ENCODE measurements around the gene CALCOCO1. TPM values are rescaled to one million over a fixed set of nuclear protein-coding genes. Genes with fewer than 3 reads are reported as not detected.
"Not testable (repeated sequence)": the region's sequence is repeated elsewhere in the genome, so short reads cannot be mapped to it uniquely, and the experiment has no call there.

CALCOCO1 gene
- total RNA-seq, 6 donors from 2014 or later, result 147 to 605 (median 204) TPM

DNA sequence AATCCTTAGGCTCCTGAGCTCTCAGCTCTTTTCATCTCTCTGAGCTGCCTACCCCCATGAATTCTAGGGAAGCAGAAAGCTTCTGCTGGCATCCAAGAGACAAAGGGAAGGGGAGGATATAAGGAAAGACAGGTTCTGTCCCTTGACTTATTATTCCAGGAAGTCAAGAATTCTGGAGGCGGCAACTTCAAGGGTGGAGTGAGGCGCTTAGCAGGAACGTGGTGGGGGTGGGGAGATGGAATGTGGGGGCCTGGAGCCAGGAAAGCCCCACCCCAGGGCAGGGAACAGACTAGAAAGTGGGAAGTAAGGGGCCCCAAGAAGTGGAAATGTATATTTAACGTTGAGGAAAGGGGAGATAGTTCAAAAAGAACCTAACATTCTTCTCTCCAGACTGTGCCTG lies 1.4 kb downstream of the CALCOCO1 start:
- no peak for ATAC-seq (ENCODE audit: low FRiP score in 2 of 2)
- H3K4me3 ChIP-seq, result peak overlapping the region in 3 of 4 donors; percentile 68 to 84 (median 75)
- peak in 1 of 2 donors; percentile 58 for DNase-seq
- H3K9me3 ChIP-seq, result no peaks in the 10 kb centered on the region
- peaks cover 16 to 30% (median 25%) of the 10 kb centered on the region in 4 donors for H3K4me1 ChIP-seq
- peak overlapping the region in 3 of 4 donors; percentile 22 to 85 (median 26) for H3K27ac ChIP-seq
- 27 to 31% methylated on average over 4 of the region's 4 CpGs for WGBS, 2 donors
- TF ChIP-seq EP300 (IDR thresholded peaks at IDR 0.05), result no peak
- TF ChIP-seq, protein P1, sequence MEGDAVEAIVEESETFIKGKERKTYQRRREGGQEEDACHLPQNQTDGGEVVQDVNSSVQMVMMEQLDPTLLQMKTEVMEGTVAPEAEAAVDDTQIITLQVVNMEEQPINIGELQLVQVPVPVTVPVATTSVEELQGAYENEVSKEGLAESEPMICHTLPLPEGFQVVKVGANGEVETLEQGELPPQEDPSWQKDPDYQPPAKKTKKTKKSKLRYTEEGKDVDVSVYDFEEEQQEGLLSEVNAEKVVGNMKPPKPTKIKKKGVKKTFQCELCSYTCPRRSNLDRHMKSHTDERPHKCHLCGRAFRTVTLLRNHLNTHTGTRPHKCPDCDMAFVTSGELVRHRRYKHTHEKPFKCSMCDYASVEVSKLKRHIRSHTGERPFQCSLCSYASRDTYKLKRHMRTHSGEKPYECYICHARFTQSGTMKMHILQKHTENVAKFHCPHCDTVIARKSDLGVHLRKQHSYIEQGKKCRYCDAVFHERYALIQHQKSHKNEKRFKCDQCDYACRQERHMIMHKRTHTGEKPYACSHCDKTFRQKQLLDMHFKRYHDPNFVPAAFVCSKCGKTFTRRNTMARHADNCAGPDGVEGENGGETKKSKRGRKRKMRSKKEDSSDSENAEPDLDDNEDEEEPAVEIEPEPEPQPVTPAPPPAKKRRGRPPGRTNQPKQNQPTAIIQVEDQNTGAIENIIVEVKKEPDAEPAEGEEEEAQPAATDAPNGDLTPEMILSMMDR (IDR thresholded peaks at IDR 0.05), result no peak
- TF ChIP-seq POLR2A (IDR thresholded peaks at IDR 0.05), result no peak
- no peak for TF ChIP-seq POLR2AphosphoS5 (IDR thresholded peaks at IDR 0.05)
- H3K36me3 ChIP-seq, result peaks cover 29 to 43% (median 37%) of the 10 kb centered on the region in 4 donors
- H3K27me3 ChIP-seq, result no peaks in the 10 kb centered on the region

DNA sequence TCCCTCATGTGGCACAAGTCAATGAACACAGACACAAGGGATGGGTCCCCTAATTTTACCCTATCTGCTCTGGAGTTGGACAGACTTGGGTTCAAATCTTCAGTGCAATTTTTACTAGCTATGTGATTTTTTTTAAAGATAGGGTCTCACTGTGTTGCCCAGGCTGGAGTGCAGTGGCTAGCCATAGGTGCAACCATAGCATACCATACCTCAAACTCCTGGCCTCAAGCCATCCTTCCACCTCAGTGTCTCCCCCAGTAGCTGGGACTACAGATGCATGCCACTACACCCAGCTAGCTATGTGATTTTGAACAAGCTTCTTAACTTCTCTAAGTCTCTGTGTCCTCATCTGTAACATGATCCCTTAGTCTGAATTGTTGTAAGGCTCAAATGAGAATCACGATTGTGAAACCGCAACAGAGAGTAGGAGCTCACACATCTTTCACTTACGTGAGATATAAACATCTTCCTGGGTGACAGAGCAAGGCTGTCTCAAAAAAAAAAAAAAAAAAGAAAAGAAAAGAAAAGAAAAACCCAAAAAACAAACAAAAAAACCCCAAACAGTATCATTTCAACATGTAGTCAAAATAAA lies 4.7 kb downstream of the CALCOCO1 start:
- Histone ChIP-seq H3K36me3 (peaks cover 38 to 74% (median 64%) of the 10 kb centered on the region in 4 donors), H3K4me3 (no peak overlapping the region), H3K4me1 (peaks cover 12 to 19% (median 18%) of the 10 kb centered on the region in 4 donors), H3K9me3 (no peaks in the 10 kb centered on the region), H3K27me3 (no peaks in the 10 kb centered on the region), H3K27ac (no peak overlapping the region)
- DNase-seq (no peak), ATAC-seq (ENCODE audit: low FRiP score in 2 of 2) (no peak)
- TF ChIP-seq POLR2AphosphoS5 (IDR thresholded peaks at IDR 0.05) (no peak), EP300 (IDR thresholded peaks at IDR 0.05) (no peak), POLR2A (IDR thresholded peaks at IDR 0.05) (no peak)
- TF ChIP-seq, protein P1 (IDR thresholded peaks at IDR 0.05), result no peak
- WGBS, 2 donors, result 76 to 89% methylated on average over 3 of the region's 3 CpGs

DNA sequence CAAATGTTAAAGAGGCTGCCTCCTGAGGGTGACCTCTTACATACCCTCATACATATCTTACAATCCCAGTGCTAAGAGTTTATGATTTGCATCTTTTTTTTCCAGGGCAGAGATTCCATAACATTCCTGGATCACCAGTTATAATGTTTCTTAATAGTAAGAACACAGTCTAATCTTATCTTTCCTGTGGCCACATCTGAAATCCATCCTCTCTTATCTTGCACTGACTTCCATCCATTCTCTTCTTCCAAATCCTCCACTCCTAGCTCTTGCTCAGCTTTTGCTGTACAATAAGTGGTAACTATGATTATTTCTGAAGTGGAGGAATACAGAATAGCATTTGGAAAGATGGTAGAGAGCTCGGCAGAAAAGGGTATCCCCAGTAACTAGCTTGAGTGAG lies 6.3 kb downstream of the CALCOCO1 start:
- ATAC-seq (ENCODE audit: low FRiP score in 2 of 2), result no peak
- Histone ChIP-seq H3K27ac (no peak overlapping the region), H3K9me3 (no peaks in the 10 kb centered on the region), H3K36me3 (peaks cover 41 to 88% (median 76%) of the 10 kb centered on the region in 4 donors), H3K4me3 (no peak overlapping the region), H3K4me1 (peaks cover 8 to 10% (median 10%) of the 10 kb centered on the region in 4 donors), H3K27me3 (no peaks in the 10 kb centered on the region)
- TF ChIP-seq, protein P1 (IDR thresholded peaks at IDR 0.05), result no peak
- TF ChIP-seq POLR2A (IDR thresholded peaks at IDR 0.05) (no peak), EP300 (IDR thresholded peaks at IDR 0.05) (no peak)
- no peak for DNase-seq
- 73 to 81% methylated on average over 1 of the region's 1 CpG for WGBS, 2 donors

DNA sequence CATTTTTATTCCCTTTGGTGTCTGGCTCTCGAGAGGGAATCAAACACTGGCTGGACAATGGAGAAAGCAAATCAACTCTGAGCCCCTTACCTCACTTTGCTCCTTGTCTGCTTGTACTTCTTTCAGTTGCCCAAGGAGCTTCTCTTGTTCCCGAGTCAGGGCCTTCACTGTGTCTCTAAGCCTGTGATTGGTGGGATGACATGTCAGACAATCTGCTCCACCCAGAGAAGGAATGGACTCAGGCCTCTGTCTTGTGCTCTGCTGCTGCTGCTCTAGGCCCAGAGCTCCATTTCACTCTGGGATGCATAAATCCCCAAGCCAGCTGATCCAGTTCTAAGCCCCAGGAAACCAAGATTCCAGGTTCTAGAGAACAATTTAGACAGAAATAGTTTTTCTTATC lies 7.6 kb downstream of the CALCOCO1 start:
- no peaks in the 10 kb centered on the region for H3K9me3 ChIP-seq
- no peak overlapping the region for H3K27ac ChIP-seq
- no peaks in the 10 kb centered on the region for H3K4me1 ChIP-seq
- peaks cover 49 to 96% (median 86%) of the 10 kb centered on the region in 4 donors for H3K36me3 ChIP-seq
- H3K4me3 ChIP-seq, result no peak overlapping the region
- WGBS, 2 donors, result 61 to 74% methylated on average over 2 of the region's 2 CpGs
- DNase-seq (no peak), ATAC-seq (ENCODE audit: low FRiP score in 2 of 2) (no peak)
- no peaks in the 10 kb centered on the region for H3K27me3 ChIP-seq
- TF ChIP-seq POLR2A (IDR thresholded peaks at IDR 0.05) (no peak), EP300 (IDR thresholded peaks at IDR 0.05) (no peak), POLR2AphosphoS5 (IDR thresholded peaks at IDR 0.05) (no peak)
- TF ChIP-seq, protein P1 (IDR thresholded peaks at IDR 0.05), result no peak

DNA sequence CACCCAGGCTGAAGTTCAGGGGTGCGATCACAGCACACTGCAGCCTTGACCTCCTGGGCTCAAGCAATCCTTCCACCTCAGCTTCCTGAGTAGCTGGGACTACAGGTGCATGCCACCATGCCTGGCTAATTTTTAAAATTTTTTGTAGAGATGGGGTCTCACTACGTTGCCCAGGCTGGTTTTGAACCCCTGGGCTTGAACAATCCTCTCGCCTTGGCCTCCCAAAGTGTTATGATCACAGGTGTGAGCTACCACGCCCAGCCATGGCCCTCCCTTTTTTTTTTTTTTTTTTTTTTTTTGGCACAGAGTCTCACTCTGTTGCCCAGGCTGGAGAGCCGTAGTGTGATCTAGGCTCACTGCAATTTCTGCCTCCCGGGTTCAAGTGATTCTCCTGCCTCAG lies 8.7 kb downstream of the CALCOCO1 start:
- not testable (repeated sequence) for H3K27ac ChIP-seq; H3K9me3 ChIP-seq; ATAC-seq (ENCODE audit: low FRiP score in 2 of 2); H3K4me3 ChIP-seq; H3K4me1 ChIP-seq; H3K27me3 ChIP-seq; DNase-seq
- H3K36me3 ChIP-seq, result peaks cover 47 to 96% (median 87%) of the 10 kb centered on the region in 4 donors
- WGBS, 2 donors, result 90 to 93% methylated on average over 6 of the region's 6 CpGs
